Panc1 (cell line): ENCODE results near the gene HPGDS.

ENCODE experiments used
- POLR2AphosphoS5 ChIP-seq: IDR thresholded peaks from 2 replicates; pipeline ENCODE4 v1.6.1; 2012; ENCODE audit warnings: mild to moderate bottlenecking, low read depth, low read length, moderate library complexity
- REST ChIP-seq, 2 experiments: IDR thresholded peaks; 2 replicates each; pipeline ENCODE4 v1.6.1; 2011 to 2012; ENCODE audit warnings: low read depth in 2 of 2, control low read depth in 1 of 2, low read length in 1 of 2, mild to moderate bottlenecking in 1 of 2, moderate library complexity in 1 of 2; ENCODE audit not compliant: insufficient read depth in 1 of 2
- SIN3A ChIP-seq: IDR thresholded peaks from 2 replicates; pipeline ENCODE4 v1.6.1; 2012; ENCODE audit warnings: low read depth, mild to moderate bottlenecking, low read length, moderate library complexity, borderline replicate concordance; ENCODE audit not compliant: insufficient read depth
- TCF7L2 ChIP-seq: IDR thresholded peaks from 2 replicates; pipeline ENCODE4 v1.6.1; 2011; ENCODE audit warnings: mild to moderate bottlenecking, low read depth, low read length, inconsistent platforms
- TF ChIP-seq, protein P1 (sequence below): fragments of 450-650 bp; IDR thresholded peaks from 2 replicates; pipeline ENCODE4 v1.5.1; 2017; ENCODE audit warnings: mild to moderate bottlenecking

DNA sequence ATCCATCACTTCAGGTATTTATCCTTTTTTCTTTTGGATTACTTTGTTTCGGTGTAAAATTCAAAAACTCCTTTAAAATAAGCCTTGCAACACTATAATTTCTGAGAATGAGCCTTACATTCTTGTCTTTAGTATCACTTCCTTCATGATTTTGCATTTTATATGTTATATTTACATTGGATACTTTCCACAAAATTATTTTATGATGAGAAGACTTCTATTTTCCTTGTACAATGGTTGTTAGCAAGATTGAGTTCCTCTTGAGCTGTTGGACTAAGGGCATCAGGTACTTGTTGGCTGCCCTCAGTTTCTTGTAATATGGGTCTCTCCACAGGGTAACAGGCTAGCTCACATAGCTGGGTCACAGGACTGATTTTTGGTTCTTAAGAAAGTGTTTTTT lies 22.7 kb upstream of the HPGDS start:
- TF ChIP-seq, protein P1, sequence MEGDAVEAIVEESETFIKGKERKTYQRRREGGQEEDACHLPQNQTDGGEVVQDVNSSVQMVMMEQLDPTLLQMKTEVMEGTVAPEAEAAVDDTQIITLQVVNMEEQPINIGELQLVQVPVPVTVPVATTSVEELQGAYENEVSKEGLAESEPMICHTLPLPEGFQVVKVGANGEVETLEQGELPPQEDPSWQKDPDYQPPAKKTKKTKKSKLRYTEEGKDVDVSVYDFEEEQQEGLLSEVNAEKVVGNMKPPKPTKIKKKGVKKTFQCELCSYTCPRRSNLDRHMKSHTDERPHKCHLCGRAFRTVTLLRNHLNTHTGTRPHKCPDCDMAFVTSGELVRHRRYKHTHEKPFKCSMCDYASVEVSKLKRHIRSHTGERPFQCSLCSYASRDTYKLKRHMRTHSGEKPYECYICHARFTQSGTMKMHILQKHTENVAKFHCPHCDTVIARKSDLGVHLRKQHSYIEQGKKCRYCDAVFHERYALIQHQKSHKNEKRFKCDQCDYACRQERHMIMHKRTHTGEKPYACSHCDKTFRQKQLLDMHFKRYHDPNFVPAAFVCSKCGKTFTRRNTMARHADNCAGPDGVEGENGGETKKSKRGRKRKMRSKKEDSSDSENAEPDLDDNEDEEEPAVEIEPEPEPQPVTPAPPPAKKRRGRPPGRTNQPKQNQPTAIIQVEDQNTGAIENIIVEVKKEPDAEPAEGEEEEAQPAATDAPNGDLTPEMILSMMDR = no peak
- TF ChIP-seq REST (IDR thresholded peaks at IDR 0.05; ENCODE audit: insufficient read depth in 1 of 2, low read depth in 2 of 2, low read length in 1 of 2) = no peak
- no peak for TF ChIP-seq POLR2AphosphoS5
- no peak for TF ChIP-seq TCF7L2
- no peak for TF ChIP-seq SIN3A
